H1 (cell line): ENCODE measurements around the gene SH2B2. TPM values are rescaled to one million over a fixed set of nuclear protein-coding genes. Genes with fewer than 3 reads are reported as not detected.

Source experiments
- CEBPB ChIP-seq: IDR thresholded peaks from 2 replicates; pipeline ENCODE4 v1.6.1; 2012; ENCODE audit warnings: low read depth, low read length
- CHD2 ChIP-seq: IDR thresholded peaks from 2 replicates; pipeline ENCODE4 v1.6.1; 2012; ENCODE audit warnings: low read length, improper control_type of control experiment
- EP300 ChIP-seq, 2 experiments: IDR thresholded peaks; 1 replicate in 1 of 2; 2 replicates in 1 of 2; pipeline ENCODE4 v1.6.1; 2011 to 2012; ENCODE audit warnings: low read depth in 2 of 2, low read length in 2 of 2, mild to moderate bottlenecking in 2 of 2, borderline replicate concordance in 1 of 2, inconsistent platforms in 1 of 2, moderate library complexity in 1 of 2
- KDM5A ChIP-seq: fragments of 200-600 bp; IDR thresholded peaks from 2 replicates; pipeline ENCODE4 v1.7.1; 2012; ENCODE audit warnings: mild to moderate bottlenecking, low read length, inconsistent platforms, mixed read lengths
- NANOG ChIP-seq: IDR thresholded peaks from 2 replicates; pipeline ENCODE4 v1.6.1; 2011; ENCODE audit warnings: low read length, low read depth, mild to moderate bottlenecking, inconsistent platforms; ENCODE audit not compliant: insufficient read depth, poor library complexity, severe bottlenecking
- POLR2A ChIP-seq, 2 experiments: IDR thresholded peaks; 1 replicate in 1 of 2; 2 replicates in 1 of 2; pipeline ENCODE4 v1.6.1; 2011; ENCODE audit warnings: low read depth in 2 of 2, low read length in 2 of 2, mild to moderate bottlenecking in 2 of 2; ENCODE audit errors: control extremely low read depth in 1 of 2
- POLR2AphosphoS5 ChIP-seq: IDR thresholded peaks from 2 replicates; pipeline ENCODE4 v1.6.1; 2011; ENCODE audit warnings: low read depth, low read length
- SIN3A ChIP-seq, 2 experiments: IDR thresholded peaks in 1 of 2; conservative IDR thresholded peaks in 1 of 2; 2 replicates each; pipeline ENCODE4 v1.6.1; 2011 to 2012; ENCODE audit warnings: low read length in 2 of 2, improper control_type of control experiment in 1 of 2, low read depth in 1 of 2, mild to moderate bottlenecking in 1 of 2
- YY1 ChIP-seq: IDR thresholded peaks from 2 replicates; pipeline ENCODE4 v1.6.1; 2011; ENCODE audit warnings: low read depth, mild to moderate bottlenecking, low read length
- polyA plus RNA-seq, 7 experiments: library from polyadenylated mRNA; depleted of rRNA in 3 of 7; stranded (reverse) in 5 of 7; unstranded in 2 of 7; fragments of >200 nt in 5 of 7; fragments of 200-250 nt in 2 of 7; gene quantifications; 1 replicate in 5 of 7; 2 replicates in 1 of 7; 4 replicates in 1 of 7; pipeline versions ENCODE4 v1.2.1 to v1.2.3, GENCODE V29; 2011 to 2013; ENCODE audit warnings: missing spikeins in 2 of 7, mixed read lengths in 2 of 7
- total RNA-seq: library from RNA; stranded (reverse); fragmentation: NEBNext Ultra II Directional; extraction: Animal tissue kit (Norgen Biotek cat#: 25700); gene quantifications from 2 replicates; pipeline ENCODE4 v1.2.1, GENCODE V29; 2021
- TF ChIP-seq, protein P1 (sequence below): fragments of 300-600 bp; sonication (generic); IDR thresholded peaks from 2 replicates; pipeline ENCODE4 v1.7.1; 2012; ENCODE audit warnings: low read length, moderate library complexity, mild to moderate bottlenecking, inconsistent platforms; ENCODE audit not compliant: insufficient replicate concordance

Gene SH2B2
- total and polyA plus RNA-seq, 2 of the 8 experiments (the other 6 are each of a cell fraction or from before 2014, with no cell fraction given): 11.5 to 18.7 TPM

DNA sequence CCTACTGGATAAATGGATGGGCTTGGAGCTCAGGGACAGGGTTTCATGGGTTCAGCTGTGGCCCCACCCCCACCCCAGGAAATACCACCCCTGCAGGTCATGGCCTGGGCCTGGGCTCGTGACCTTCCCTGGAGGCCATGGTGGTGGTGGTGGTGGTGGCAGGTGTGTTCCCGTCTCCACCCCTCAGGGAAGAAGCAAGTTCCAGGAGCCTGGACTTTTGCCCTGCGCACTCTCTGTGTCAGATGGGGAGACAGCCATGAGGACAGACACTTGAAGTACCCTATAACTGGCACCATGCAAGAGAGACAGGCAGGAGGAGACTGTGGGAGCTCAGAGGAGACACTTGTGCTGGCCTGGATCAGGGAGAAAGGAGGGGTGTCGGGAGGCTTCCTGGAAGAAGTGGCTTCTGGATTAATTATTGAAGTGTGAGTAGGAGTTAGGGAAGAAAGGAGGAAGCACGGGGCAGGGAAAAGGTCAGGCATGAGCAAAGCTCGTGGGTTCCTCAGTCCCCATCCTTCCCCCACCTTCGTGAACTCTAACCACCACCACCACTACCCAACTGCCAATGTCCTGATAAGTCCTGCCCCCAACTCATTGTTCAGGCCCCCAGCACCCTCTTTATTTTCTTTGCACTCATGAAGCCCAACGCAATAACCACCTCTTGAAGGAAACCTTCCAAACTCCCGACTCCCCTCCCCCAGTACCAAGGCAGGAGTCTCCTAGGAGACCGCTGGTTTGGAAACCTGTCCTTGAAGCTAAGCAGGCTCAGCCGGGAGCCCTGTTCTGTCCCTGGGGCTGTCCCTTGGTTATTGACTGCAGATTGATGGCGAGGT lies 8.9 kb downstream of the SH2B2 start (continued):
- TF ChIP-seq, protein P1, sequence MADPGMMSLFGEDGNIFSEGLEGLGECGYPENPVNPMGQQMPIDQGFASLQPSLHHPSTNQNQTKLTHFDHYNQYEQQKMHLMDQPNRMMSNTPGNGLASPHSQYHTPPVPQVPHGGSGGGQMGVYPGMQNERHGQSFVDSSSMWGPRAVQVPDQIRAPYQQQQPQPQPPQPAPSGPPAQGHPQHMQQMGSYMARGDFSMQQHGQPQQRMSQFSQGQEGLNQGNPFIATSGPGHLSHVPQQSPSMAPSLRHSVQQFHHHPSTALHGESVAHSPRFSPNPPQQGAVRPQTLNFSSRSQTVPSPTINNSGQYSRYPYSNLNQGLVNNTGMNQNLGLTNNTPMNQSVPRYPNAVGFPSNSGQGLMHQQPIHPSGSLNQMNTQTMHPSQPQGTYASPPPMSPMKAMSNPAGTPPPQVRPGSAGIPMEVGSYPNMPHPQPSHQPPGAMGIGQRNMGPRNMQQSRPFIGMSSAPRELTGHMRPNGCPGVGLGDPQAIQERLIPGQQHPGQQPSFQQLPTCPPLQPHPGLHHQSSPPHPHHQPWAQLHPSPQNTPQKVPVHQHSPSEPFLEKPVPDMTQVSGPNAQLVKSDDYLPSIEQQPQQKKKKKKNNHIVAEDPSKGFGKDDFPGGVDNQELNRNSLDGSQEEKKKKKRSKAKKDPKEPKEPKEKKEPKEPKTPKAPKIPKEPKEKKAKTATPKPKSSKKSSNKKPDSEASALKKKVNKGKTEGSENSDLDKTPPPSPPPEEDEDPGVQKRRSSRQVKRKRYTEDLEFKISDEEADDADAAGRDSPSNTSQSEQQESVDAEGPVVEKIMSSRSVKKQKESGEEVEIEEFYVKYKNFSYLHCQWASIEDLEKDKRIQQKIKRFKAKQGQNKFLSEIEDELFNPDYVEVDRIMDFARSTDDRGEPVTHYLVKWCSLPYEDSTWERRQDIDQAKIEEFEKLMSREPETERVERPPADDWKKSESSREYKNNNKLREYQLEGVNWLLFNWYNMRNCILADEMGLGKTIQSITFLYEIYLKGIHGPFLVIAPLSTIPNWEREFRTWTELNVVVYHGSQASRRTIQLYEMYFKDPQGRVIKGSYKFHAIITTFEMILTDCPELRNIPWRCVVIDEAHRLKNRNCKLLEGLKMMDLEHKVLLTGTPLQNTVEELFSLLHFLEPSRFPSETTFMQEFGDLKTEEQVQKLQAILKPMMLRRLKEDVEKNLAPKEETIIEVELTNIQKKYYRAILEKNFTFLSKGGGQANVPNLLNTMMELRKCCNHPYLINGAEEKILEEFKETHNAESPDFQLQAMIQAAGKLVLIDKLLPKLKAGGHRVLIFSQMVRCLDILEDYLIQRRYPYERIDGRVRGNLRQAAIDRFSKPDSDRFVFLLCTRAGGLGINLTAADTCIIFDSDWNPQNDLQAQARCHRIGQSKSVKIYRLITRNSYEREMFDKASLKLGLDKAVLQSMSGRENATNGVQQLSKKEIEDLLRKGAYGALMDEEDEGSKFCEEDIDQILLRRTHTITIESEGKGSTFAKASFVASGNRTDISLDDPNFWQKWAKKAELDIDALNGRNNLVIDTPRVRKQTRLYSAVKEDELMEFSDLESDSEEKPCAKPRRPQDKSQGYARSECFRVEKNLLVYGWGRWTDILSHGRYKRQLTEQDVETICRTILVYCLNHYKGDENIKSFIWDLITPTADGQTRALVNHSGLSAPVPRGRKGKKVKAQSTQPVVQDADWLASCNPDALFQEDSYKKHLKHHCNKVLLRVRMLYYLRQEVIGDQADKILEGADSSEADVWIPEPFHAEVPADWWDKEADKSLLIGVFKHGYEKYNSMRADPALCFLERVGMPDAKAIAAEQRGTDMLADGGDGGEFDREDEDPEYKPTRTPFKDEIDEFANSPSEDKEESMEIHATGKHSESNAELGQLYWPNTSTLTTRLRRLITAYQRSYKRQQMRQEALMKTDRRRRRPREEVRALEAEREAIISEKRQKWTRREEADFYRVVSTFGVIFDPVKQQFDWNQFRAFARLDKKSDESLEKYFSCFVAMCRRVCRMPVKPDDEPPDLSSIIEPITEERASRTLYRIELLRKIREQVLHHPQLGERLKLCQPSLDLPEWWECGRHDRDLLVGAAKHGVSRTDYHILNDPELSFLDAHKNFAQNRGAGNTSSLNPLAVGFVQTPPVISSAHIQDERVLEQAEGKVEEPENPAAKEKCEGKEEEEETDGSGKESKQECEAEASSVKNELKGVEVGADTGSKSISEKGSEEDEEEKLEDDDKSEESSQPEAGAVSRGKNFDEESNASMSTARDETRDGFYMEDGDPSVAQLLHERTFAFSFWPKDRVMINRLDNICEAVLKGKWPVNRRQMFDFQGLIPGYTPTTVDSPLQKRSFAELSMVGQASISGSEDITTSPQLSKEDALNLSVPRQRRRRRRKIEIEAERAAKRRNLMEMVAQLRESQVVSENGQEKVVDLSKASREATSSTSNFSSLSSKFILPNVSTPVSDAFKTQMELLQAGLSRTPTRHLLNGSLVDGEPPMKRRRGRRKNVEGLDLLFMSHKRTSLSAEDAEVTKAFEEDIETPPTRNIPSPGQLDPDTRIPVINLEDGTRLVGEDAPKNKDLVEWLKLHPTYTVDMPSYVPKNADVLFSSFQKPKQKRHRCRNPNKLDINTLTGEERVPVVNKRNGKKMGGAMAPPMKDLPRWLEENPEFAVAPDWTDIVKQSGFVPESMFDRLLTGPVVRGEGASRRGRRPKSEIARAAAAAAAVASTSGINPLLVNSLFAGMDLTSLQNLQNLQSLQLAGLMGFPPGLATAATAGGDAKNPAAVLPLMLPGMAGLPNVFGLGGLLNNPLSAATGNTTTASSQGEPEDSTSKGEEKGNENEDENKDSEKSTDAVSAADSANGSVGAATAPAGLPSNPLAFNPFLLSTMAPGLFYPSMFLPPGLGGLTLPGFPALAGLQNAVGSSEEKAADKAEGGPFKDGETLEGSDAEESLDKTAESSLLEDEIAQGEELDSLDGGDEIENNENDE: no peak
- TF ChIP-seq POLR2A (IDR thresholded peaks at IDR 0.05; ENCODE audit: control extremely low read depth in 1 of 2, low read depth in 2 of 2, low read length in 2 of 2) (no peak), POLR2AphosphoS5 (no peak), KDM5A (no peak), NANOG (no peak), CHD2 (no peak), CEBPB (no peak), EP300 (IDR thresholded peaks at IDR 0.05; ENCODE audit: borderline replicate concordance in 1 of 2, low read depth in 2 of 2, low read length in 2 of 2) (no peak), YY1 (no peak), SIN3A (conservative IDR thresholded peaks at IDR 0.05 in 1 of 2, IDR thresholded peaks at IDR 0.05 in 1 of 2; ENCODE audit: low read depth in 1 of 2, low read length in 2 of 2) (no peak)
